ENCODE measurements around the gene GSTM4.
A peak's percentile ranks its signal among the peaks of the same experiment; 100 is the strongest.

Gene GSTM4

DNA sequence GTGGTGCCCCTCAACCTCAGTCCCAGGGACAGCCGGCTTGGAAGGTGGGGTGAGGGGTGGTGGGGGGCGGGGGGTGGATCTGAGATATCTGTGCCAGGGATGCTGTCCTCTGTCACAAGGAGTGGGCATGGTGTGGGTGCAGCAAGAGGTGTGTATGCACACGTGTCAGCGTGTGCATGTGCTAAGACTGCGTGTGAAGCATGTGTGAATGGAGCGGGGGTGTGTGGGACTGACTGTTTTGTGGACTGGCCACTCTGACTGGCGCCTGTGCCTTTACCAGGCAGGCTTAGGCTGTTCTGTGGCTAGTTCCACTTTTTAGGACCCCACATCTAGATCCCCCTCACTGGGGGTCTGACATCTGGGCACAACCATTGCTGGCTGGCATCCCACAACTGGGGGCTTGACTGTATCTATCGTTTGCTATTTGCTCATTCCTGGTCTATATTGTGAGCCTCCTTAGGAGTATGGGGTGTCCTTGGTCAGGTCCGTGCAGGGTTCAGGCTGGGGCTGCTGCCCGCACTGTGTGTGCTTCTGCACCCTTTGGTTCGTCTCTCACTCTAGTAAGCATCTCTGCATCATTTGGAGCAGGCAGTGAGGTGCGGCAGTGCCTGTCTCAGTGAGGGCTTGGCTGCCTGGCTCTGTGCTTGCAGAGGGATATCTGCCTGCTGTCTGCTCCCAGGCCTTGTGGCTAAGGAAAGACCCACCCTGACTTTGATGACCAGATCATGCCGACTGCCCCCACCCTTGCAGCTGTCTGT lies 34.3 kb upstream of the GSTM4 start:
- Histone ChIP-seq H3K27ac (ENCODE audit: low read depth, low read length, poor library complexity, severe bottlenecking) (peak overlapping the region; percentile 17), H3K9me2 (ENCODE audit: low read depth, low read length) (no peaks in the 10 kb centered on the region), H3K36me3 (ENCODE audit: insufficient read depth, low read length) (no peaks in the 10 kb centered on the region), H3K9ac (ENCODE audit: low read length) (peak overlapping the region; percentile 85; the same call in 1 of the 2 replicates), H3F3A (ENCODE audit: insufficient read depth, low read length) (no peaks in the 10 kb centered on the region), H3K4me1 (ENCODE audit: insufficient read depth, low read length, severe bottlenecking) (peaks cover 58% of the 10 kb centered on the region), H2AFZ (ENCODE audit: low read length) (no peak overlapping the region), H3K79me2 (ENCODE audit: insufficient read depth, low read length) (no peaks in the 10 kb centered on the region), H3K27me3 (ENCODE audit: insufficient read depth, low read length) (no peaks in the 10 kb centered on the region), H4K20me1 (ENCODE audit: insufficient read depth, low read length) (no peaks in the 10 kb centered on the region), H3K9me3 (ENCODE audit: low read length) (no peaks in the 10 kb centered on the region), H3K4me3 (ENCODE audit: low read depth, low read length, poor library complexity, severe bottlenecking) (peak overlapping the region; percentile 87), H3K4me2 (ENCODE audit: low read length) (peak overlapping the region; percentile 75)
- TF ChIP-seq EZH2 (IDR thresholded peaks at IDR 0.05; ENCODE audit: borderline replicate concordance, low read length) (no peak), CTCF (IDR thresholded peaks at IDR 0.05; ENCODE audit: low read length) (no peak)

DNA sequence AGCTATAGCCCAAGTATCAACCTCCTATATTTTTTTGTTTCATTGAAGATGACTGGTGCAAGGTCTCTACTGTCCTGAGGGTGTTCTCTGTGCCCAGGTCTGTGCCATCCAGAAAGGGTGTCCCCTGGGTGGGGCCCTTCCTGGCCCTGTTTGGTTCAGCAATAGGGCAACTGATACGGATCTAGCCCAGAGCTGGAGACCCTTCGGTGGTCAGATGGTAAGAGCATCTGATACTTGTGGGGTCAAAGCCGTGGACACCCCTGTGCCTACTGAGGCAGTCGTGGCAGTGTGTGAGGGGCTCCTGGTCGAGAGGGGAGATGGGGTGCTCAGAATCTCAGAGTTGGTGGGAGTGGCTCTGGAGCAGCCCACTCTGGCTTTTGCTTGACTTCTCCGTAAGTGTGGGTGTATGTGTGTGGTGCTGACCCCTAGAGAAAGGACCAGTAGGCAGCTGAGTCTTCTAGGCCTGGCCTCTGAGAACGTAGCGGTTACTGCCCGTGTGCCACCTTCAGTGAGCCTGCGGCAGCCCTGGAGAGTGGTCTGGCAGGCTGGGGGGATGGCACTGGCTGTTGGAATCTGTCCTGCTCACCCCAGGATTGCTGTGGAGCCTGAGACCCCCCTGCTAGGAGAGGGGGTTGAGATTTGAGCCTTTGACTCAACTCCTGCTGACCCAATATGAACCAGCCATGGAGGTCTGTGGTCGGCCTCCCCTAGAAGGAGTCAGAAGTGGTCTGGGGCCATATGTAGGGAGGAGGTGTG lies 33.6 kb upstream of the GSTM4 start:
- Histone ChIP-seq H3F3A (ENCODE audit: insufficient read depth, low read length) (no peaks in the 10 kb centered on the region), H3K36me3 (ENCODE audit: insufficient read depth, low read length) (peaks cover 4% of the 10 kb centered on the region; the same call in 1 of the 2 replicates), H3K4me2 (ENCODE audit: low read length) (peak overlapping the region; percentile 75), H3K27ac (ENCODE audit: low read depth, low read length, poor library complexity, severe bottlenecking) (peak overlapping the region; percentile 79), H3K9me3 (ENCODE audit: low read length) (no peaks in the 10 kb centered on the region), H3K9me2 (ENCODE audit: low read depth, low read length) (no peaks in the 10 kb centered on the region), H2AFZ (ENCODE audit: low read length) (no peak overlapping the region), H3K4me1 (ENCODE audit: insufficient read depth, low read length, severe bottlenecking) (peaks cover 58% of the 10 kb centered on the region), H3K79me2 (ENCODE audit: insufficient read depth, low read length) (no peaks in the 10 kb centered on the region), H3K9ac (ENCODE audit: low read length) (peak overlapping the region; percentile 85; the same call in 1 of the 2 replicates), H3K27me3 (ENCODE audit: insufficient read depth, low read length) (no peaks in the 10 kb centered on the region), H4K20me1 (ENCODE audit: insufficient read depth, low read length) (no peaks in the 10 kb centered on the region), H3K4me3 (ENCODE audit: low read depth, low read length, poor library complexity, severe bottlenecking) (peak overlapping the region; percentile 87)
- TF ChIP-seq EZH2 (IDR thresholded peaks at IDR 0.05; ENCODE audit: borderline replicate concordance, low read length) (no peak), CTCF (IDR thresholded peaks at IDR 0.05; ENCODE audit: low read length) (no peak)

GRCh38 chr1:109622895-109623294 lies 33.0 kb upstream of the GSTM4 start:
- no peaks in the 10 kb centered on the region for H3K9me3 ChIP-seq (ENCODE audit: low read length)
- H3K9ac ChIP-seq (ENCODE audit: low read length), result peak overlapping the region; percentile 63; the same call in 1 of the 2 replicates
- no peaks in the 10 kb centered on the region for H3K79me2 ChIP-seq (ENCODE audit: insufficient read depth, low read length)
- no peaks in the 10 kb centered on the region for H3K27me3 ChIP-seq (ENCODE audit: insufficient read depth, low read length)
- H3K4me1 ChIP-seq (ENCODE audit: insufficient read depth, low read length, severe bottlenecking), result peaks cover 58% of the 10 kb centered on the region
- peak overlapping the region; percentile 75; the same call in 1 of the 2 replicates for H3K4me2 ChIP-seq (ENCODE audit: low read length)
- peak overlapping the region; percentile 55 for H3K4me3 ChIP-seq (ENCODE audit: low read depth, low read length, poor library complexity, severe bottlenecking)
- TF ChIP-seq EZH2 (IDR thresholded peaks at IDR 0.05; ENCODE audit: borderline replicate concordance, low read length) (no peak), CTCF (IDR thresholded peaks at IDR 0.05; ENCODE audit: low read length) (no peak)
- H3F3A ChIP-seq (ENCODE audit: insufficient read depth, low read length), result no peaks in the 10 kb centered on the region
- H3K36me3 ChIP-seq (ENCODE audit: insufficient read depth, low read length), result peaks cover 10% of the 10 kb centered on the region; the same call in 1 of the 2 replicates
- H3K9me2 ChIP-seq (ENCODE audit: low read depth, low read length), result no peaks in the 10 kb centered on the region
- H2AFZ ChIP-seq (ENCODE audit: low read length), result no peak overlapping the region
- no peaks in the 10 kb centered on the region for H4K20me1 ChIP-seq (ENCODE audit: insufficient read depth, low read length)
- peak overlapping the region; percentile 79 for H3K27ac ChIP-seq (ENCODE audit: low read depth, low read length, poor library complexity, severe bottlenecking)
